ENCODE data around the gene DDN.

Gene DDN

DNA sequence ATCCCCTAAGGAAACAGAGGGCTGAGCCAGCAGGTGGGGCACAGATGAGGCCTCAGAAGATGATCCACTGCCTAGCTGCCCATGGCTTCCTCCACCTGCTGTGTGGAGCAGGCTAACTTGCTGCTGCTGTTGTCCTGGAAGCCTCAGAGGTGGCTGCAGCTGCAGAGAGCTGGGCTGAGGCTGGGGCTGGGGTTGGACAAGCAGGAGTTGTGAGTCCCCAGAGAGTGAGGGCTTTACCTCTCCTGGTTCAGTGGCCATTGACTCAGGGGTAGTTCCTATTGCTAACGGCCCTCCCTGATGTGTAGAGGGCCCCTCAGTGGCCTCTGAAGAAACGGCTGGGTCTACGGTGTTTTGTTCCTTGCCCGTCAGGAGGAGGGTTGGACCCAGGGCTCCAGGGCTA lies 33.1 kb upstream of the DDN start:
- no peak for DNase-seq (ENCODE audit: low read depth in 3 of 3, low spot score in 1 of 3)

DNA sequence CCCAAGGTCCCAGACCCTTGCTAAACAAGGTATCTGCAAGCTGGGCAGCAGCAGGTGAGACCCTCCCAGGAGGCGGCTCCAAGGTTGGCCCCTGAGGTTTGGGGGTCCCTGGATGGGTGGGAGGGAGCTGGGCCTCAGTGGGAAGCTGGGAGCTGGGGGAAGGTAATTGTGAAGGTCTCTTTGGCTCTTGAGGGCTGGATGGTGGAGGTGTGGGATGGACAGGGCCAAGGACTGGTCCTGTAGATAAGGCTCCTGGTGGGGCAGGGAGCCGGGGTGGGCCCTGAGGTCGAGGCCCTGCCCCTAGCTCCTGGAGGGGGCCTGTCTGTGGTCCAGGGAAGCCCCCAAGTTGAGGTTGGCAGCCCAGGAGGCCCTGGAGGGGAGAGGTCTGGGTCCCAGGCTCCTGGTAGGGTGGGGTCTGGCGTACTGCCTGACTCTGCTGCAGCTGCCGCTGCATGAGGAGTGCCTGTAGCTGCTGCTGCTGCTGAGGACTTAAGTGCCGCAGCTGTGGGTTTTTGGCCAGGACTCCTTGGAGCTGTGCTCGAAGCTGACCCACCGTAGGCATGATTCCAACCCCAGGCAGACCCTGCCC lies 32.5 kb upstream of the DDN start:
- no peak for DNase-seq (ENCODE audit: low read depth in 3 of 3, low spot score in 1 of 3)

DNA sequence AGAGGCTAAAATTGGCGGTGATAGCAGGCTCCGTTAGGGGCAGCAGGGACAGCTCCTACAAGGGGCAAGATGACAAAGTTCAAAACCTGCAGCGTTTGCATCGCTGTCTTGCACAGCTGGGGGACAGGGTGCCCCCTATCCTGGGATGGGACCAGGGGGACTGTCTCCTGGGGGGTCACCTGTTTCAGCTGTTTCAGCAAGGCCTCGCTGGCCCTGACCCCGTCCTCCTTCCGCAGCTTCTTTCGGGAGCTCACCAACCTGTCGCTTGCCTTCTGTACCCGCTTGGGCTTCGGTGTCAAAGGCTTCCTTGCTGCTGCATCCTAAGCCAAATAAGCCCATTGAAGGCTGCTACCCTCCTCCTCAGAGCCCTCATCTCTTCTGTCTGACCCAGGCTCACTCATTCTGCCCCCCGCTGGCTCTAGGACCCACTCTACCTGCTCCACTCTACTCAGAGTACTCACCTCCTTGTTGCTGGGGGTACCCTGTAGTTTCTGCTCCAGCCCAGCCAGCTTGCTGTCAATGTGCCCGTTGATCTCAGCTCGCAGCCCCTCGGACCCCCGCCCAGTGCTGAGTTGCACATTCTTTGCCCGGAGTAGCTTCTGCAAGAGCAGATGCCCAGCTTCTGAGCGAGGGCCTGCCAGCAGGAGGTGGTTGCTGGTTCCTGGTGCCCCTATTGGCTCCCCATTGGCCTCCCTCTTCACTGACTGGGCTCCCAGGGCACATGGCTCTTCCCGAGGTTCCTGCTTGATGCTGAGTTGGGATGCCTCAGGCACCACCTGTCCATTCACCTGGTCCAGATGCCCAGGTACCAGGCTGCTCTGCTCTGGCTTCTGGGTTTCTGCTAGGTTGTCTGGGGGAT lies 31.8 kb upstream of the DDN start:
- DNase-seq (ENCODE audit: low read depth in 3 of 3, low spot score in 1 of 3): no peak

DNA sequence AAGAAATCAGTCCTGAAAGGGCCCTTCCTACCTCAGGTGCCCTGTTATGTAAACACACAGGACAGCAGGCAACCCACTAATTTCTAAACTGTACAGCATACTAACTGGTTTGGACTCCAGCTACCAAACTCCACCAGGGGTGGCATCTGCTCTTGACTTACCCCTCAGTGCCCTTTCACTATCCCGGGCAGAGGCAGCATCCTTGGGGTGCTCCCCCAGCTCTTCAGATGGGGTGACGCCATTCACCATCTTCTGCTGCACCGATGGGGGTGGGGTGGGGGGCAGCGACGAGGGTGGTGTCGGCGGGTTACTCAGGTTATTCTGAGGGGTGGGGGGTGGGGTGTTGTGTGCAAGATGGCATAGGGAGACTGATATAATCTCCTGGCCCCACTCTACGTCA lies 30.9 kb upstream of the DDN start:
- no peak for DNase-seq (ENCODE audit: low read depth in 3 of 3, low spot score in 1 of 3)

DNA sequence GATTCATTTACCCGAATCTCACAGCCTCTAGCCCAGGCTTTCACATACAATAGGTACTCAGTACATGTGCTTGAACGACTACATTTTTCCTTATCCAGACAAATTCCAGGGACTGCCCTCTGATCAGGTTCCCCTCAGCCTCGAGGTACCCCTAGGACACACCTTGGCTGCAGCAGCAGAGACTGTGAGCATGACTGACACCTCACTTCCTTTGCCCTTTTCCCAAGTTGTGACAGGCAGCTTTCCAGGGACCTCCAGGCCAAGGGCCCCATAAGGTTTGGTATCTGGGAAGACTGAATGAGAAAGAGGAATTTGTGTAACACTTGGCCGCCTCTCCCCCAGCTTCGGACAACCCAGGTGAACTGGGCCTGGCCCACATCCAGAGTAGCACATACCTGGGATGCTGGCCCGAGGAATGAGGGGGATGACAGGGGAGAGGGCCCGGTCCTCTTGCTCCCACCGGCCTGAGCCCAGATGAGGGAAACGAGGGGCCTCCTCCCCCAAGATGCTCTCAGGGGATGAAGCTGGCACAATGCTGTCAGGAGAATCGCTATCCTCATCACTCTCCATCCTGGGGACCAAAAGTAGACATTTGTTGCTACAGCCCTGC lies 29.6 kb upstream of the DDN start:
- no peak for DNase-seq (ENCODE audit: low read depth in 3 of 3, low spot score in 1 of 3)

DNA sequence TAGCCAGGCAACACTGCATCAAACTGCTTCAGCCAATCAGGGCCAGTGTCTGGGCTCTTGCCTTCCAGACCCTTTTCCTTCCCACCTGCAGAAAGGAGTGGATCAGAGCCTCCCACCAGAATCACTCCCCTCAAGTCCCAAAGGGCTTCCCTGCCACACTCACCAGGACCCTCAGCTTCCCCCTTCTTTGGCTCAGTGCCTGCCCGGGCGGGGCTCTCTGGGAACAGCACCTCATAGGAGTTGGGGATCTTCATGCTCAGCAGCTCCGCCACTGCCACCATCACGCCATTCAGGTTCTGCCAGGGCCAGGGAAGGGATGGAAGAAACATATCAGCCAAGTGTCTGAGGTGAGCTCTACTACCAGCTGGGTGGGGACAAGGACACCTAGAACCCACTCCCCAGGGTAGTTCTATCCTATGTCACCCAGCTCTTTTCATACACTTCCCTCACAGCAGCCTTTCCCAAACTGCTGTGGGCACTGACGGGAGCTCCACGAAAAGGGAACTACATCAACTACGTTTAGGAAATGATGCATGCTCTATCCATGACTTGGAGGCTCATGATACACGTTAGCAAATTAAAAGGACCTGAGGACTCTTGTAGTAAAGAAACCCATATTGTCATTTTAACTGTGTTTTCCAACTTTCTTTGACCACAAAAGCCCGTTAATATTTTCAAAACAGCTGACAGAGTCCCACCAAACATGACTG lies 28.8 kb upstream of the DDN start:
- DNase-seq (ENCODE audit: low read depth in 3 of 3, low spot score in 1 of 3): no peak

DNA sequence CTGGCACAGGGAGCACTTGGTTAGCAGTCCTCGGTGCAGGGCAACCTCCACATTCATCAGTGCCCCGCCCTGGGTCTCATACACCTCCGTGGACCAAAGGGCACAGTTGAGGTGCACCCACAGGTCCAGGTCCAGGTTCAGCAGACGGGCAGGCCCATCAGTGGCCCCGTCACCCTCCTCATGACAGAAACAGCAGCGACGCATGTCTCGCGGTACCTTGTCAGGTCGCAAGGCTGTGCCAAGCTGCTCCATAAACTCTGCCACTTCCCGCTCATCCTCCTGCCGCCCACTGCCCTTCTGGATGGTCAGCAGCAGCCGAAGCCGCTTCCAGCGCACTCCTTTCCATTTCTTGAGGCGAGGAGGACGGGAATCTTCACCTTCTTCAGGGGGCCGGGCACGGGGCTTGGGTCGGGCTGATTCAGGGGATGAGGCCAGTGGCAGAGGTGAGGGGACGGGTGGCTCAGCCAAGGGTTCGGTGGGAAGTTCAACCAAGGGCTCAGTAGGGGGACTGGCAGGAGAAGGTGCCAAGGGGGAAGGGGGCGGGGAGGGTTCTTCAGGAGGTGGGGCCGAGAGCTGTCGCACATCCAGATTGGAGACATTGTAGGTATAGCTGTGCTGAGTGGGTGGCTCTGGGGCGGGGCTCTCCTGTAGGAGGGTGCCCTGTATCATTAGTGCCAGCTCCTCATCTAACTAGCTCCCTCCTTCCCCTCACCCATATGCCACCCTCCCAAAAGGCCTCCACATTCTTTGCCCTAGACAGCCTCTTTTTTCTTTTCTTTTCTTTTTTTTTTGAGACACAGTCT lies 27.7 kb upstream of the DDN start:
- DNase-seq (ENCODE audit: low read depth in 3 of 3, low spot score in 1 of 3): no peak

DNA sequence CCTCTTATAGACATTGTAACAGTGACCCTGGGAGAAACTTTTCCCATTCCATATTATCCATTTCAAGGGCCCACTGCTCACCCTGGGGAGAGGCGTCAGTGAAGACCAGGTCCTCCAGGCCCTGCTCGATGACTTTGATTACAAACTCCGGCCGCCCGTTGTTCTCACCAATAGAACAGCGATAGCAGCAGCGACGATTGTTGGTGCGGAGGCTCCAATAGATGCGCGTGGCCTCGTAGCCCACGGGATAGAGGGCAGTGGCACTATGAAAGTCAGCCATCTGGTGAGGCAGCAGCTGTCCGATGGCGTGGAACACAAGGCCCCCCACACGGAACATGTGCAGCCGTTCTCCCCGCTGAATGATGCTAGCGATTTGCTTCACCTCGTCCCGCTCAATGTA lies 26.9 kb upstream of the DDN start:
- DNase-seq (ENCODE audit: low read depth in 3 of 3, low spot score in 1 of 3): no peak

DNA sequence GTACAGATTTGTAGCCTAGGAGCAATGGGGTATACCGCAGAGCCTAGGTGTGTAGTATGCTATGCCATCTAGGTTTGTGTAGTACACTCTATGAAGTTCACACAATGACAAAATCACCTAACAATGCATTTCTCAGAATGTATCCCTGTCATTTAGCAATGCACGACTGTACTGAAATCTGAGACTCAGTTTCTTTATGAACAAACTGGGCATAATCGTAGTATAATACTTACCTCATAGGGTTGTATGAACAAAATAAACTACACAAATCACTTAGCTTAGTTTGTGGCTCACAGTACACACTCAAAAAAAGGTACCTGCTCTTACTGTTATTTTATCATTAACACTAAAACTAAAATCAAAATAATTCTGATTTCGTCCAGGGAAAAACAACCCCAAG lies 26.3 kb upstream of the DDN start:
- DNase-seq (ENCODE audit: low read depth in 3 of 3, low spot score in 1 of 3): no peak

DNA sequence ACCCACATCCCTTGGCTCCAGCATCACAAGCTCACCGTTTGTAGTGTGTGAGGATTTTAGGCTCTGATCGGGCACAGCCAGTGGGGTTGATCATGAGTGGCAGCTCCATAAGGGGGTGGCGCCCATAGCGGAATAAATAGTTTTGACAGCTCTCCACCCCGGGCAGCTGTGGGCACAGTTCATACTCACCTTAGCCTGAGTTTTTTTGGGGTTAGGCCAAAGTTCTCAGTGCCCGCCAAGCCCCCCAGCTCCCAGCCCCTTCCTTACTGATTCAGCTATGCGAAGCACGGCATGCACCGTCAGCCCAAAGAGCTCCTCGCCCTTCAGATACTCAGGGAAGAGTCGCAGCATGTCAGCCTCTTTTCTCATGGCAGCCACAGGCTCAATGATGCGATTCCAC lies 25.4 kb upstream of the DDN start:
- DNase-seq (ENCODE audit: low read depth in 3 of 3, low spot score in 1 of 3): no peak

DNA sequence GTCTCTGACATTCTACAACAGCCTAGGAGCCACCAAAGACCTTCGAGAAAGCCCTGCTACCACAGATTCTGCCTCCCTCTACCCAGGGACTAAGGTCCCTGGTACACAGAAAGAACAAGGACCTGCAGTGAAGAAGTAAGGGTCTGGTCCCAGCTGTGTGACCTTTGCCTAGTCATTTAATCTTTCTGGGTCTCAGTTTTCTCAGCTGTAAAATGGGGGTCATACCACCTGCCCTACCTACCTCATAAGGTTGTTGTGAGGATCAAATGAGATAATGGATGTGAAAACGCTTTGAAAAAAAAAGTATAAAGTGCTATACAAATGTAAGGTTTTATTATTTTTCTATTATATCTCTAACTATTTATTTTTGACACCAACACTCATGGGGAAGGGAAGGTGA lies 24.6 kb upstream of the DDN start:
- no peak for DNase-seq (ENCODE audit: low read depth in 3 of 3, low spot score in 1 of 3)

DNA sequence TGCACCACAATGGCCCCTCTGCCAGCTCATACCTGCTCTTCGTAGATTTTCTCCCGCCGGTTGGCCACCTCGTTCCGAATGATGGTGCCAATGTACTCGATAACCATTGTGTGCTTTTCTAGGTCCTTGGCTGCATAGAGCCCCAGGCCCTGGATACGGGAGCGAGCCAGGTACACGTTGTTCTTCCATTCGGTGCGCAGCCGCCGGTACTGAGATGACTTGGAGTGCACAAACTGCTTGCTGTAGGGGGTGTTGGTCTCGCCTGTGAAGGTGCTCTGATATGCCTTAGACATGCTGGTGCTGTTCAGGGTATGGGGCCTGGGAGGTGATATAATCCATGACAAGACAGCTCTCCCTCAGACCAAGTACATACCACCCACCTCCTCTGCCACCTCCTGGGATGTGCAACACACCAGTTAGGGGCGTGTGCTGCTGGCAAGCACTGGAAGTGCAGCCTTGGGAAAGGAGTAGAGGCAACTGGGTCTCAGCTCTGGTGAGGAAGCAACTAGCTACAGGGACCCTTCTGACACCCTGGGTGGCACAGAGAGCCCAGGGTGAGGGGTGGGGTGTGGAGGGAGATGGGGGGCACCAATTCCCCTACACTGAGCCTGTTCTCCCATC lies 23.5 kb upstream of the DDN start:
- DNase-seq (ENCODE audit: low read depth in 3 of 3, low spot score in 1 of 3): no peak

DNA sequence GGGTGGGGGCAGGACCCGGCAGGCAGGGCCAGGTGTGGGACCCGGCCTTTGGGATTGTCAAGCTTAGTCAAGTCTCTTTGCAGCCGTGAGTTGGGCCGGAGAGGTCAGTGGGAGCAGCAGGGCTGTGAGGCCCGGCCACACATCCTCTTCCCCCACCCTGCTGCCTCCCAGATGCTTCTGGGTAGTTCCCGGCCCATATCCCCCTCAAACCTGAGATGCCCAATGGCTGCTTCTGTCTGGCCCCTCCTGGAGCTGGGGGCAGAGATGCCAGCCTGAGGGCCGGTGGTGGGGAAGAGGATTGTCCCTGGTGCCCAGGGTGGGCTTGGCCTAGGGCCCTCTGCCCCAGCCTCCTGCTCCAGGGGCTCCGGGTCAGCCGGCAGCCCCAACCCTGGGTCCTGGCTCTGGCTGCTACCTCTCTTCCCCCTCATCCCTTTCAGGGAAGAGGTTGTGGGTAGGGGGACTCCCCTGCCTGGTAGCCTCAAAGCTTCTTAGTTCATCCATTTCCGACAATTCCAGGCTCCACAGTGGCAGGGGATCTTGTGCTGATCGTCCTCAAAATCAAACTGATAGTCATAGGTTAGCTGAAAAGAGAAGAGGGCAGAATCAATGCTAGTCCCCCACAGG lies 22.2 kb upstream of the DDN start:
- DNase-seq (ENCODE audit: low read depth in 3 of 3, low spot score in 1 of 3): no peak

DNA sequence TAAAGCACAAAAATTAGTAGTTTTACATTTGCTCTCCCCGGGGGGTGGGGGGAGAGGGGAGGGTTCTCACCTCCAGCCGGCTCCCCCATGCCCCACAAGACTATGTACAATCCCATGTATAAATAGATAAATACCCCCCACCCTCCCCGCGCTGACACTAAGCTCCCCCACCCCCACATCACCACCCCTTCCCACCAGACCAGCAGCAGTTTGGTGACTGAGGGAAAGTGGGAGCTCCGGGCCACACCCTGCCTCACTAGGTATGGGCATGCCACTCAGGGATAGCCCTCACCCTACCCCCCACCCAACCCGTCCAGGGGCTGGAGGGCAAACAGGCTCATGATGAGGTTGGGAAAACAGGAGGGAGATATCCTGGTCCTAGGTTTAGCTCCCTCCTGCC lies 21.3 kb upstream of the DDN start:
- no peak for DNase-seq (ENCODE audit: low read depth in 3 of 3, low spot score in 1 of 3)

DNA sequence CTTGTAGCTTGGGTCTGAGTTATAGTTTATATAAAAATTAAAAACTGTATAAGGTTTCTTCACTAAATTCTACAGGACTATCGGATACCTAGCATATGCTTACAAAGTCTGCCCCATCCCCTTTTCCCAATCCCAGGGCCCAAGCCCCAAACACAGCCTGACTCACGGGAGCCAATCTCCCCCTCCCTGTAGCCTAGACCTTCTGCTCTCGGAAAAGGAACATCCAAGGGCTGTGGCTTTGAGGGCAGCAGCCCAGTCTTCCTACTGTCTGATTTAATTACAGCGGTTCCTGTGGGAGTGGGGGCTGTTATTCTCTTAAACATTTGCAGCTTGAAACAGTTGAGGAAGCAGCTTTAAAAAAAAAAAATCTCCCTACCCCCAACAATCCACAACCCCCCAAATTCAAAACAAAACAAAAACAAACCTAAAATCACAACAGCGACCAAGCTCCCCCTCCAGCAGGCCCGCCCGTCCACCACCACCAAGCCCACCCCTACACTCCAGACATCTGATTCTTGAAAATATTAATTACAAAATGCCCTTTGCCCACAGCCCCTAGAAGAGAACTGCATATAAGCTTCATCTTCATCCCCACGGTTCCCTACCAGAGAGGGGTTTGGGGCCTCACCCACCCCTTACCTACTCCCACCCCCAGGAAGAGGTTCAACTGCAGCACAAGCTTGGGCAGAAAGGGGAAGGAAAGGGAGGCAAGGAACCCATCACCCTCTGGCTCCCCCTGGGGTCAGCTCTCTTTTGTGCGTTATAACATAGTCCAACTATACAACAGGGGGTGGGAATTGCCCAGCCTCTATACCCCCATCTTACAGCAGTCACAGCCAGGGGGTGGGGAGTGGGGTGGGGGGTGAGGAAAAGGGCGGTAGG lies 20.5 kb upstream of the DDN start:
- DNase-seq (ENCODE audit: low read depth in 3 of 3, low spot score in 1 of 3): no peak

DNA sequence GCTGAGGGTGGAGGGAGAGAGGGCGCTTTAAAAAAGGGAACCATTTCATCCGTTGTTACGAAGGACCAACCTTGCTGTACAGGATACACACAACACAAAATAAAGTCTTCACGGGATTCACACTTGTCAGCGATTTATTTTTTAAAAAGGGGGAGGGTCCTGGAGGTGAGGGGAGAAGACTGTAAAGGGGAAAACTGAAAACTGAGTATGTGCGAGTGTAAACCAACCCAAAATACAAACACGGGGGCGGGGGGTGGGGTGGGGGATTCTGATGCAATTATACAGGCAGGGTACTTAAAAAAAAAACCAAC lies 19.9 kb upstream of the DDN start:
- no peak for DNase-seq (ENCODE audit: low read depth in 3 of 3, low spot score in 1 of 3)

DNA sequence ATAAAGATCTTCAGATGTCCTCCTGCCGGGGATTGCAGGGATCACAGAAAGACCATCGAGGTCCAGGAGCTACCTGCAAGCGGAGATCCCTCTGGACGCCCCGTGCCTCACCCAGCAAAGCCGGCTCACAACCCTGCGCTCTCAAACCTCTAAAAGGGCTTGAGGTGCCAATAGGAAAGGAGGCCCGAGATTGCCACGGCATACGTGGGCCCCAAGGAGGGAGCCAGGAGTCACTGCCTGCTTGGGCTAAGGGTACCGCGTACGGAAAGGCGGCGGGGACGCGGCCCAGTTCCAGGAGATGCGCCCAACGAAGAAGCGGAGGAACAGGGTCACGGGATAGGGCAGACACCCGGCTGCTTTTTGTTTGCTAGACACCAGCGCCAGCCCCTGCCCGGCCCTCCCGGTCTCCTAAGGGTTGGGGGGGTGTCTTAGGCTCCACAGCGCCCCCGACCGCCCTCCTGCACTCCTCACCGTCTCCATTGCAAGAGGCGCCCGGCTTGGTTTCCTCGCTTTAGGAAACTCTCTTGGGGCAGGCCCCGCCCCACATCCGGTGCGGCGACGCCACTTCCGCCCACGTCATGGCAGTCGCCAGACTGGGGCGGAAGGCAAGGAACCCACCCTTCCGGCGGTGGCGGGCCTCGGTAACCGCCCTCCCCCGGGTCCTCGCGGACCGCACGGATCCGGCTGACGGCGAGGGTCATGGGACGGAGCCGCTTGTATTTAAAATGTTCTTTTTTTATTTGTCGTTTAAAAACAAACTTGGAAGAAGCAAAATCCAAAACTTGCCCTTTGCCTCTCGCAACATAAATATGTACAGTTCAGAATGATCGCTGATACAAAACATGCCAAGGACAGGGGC lies 19.3 kb upstream of the DDN start, which contains the start of gene PRKAG1:
TSS of gene PRKAG1 (minus strand) at position 516 of the 859 bp plus-strand sequence. CDS start at position 480, 36 bp downstream.
- peak; percentile 89 to 94 (median 90) for DNase-seq (ENCODE audit: low read depth in 3 of 3, low spot score in 1 of 3)

DNA sequence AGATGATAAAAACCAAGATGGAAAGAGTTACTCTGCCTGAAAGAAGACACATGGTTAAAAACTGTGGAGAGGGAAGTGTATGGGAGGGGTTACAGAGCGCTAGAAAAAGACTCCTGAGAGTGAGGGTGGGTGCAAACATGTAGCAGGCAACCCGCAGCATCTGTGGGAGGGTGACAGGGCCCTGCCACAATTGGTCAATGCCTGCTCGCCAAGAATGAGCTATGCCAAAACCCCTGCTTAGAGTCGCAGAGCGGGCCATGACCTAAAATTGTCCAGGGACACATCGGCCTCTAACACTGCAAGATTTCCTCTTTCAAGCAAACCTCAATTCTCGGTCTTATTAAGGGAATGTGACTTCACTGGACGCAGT lies 18.7 kb upstream of the DDN start:
- no peak for DNase-seq (ENCODE audit: low read depth in 3 of 3, low spot score in 1 of 3)
